Testis (tissue), 2 donors: Measurements from ENCODE around the gene ELFN2.

Experiments
- CTCF ChIP-seq, 3 experiments: fragments of 450-650 bp in 2 of 3; fragments of 200-600 bp in 1 of 3; sonication (generic) in 1 of 3; IDR thresholded peaks; one replicate each; pipeline ENCODE4 v1.5.1; 2016 to 2019; ENCODE audit warnings: antibody characterized with exemption in 3 of 3, mild to moderate bottlenecking in 2 of 3, moderate library complexity in 1 of 3
- POLR2A ChIP-seq: fragments of 450-650 bp; IDR thresholded peaks from one replicate; pipeline ENCODE4 v1.6.1; 2017; ENCODE audit warnings: antibody characterized with exemption, mild to moderate bottlenecking, moderate library complexity

GRCh38 chr22:37387793-37388192 lies 39.5 kb downstream of the ELFN2 start:
- TF ChIP-seq CTCF (IDR thresholded peaks at IDR 0.05) = no peak
- no peak for TF ChIP-seq POLR2A
